HepG2 (cell line): ENCODE data around the gene LCAT. TPM values are rescaled to one million over a fixed set of nuclear protein-coding genes. Genes with fewer than 3 reads are reported as not detected.

Experiments
- BRD4 ChIP-seq: sonication (generic); formaldehyde crosslinking; IDR thresholded peaks from 2 replicates; pipeline ENCODE4 v1.4.0; 2020; ENCODE audit warnings: missing genetic modification reagents
- DZIP1 ChIP-seq: sonication (generic); formaldehyde crosslinking; IDR thresholded peaks from 2 replicates; pipeline ENCODE4 v1.5.0; 2020; ENCODE audit warnings: mild to moderate bottlenecking, missing genetic modification reagents
- FOXP4 ChIP-seq: sonication (generic); formaldehyde crosslinking; IDR thresholded peaks from 2 replicates; pipeline ENCODE4 v1.4.0; 2020; ENCODE audit warnings: missing genetic modification reagents
- LCORL ChIP-seq, 2 experiments: fragments of 450-650 bp in 1 of 2; sonication (generic) in 1 of 2; formaldehyde crosslinking in 1 of 2; IDR thresholded peaks; 2 replicates each; pipeline versions ENCODE4 v1.5.0 to v1.6.1; 2017 to 2020; ENCODE audit warnings: antibody characterized with exemption in 1 of 2, missing genetic modification reagents in 1 of 2
- SRSF9 ChIP-seq: fragments of 200-400 bp; formaldehyde crosslinking; IDR thresholded peaks from 2 replicates; pipeline ENCODE4 v1.6.1; 2018; ENCODE audit warnings: borderline replicate concordance, mild to moderate bottlenecking, low read depth, low read length; ENCODE audit not compliant: insufficient read depth, poor library complexity, severe bottlenecking
- ZFX ChIP-seq: sonication (generic); formaldehyde crosslinking; IDR thresholded peaks from 2 replicates; pipeline ENCODE4 v1.4.0; 2020; ENCODE audit warnings: mild to moderate bottlenecking, low read depth, missing genetic modification reagents, moderate library complexity
- ZHX2 ChIP-seq, 2 experiments: sonication (generic) in 1 of 2; formaldehyde crosslinking in 1 of 2; IDR thresholded peaks; 2 replicates each; pipeline versions ENCODE4 v1.6.1 to v1.9.0; 2014 to 2022; ENCODE audit warnings: antibody characterized with exemption in 1 of 2, borderline replicate concordance in 1 of 2, inconsistent platforms in 1 of 2, low read depth in 1 of 2, missing genetic modification reagents in 1 of 2
- ZNF143 ChIP-seq: sonication (generic); formaldehyde crosslinking; IDR thresholded peaks from 2 replicates; pipeline ENCODE4 v1.4.0; 2020; ENCODE audit warnings: missing genetic modification reagents
- ZNF253 ChIP-seq: sonication (generic); formaldehyde crosslinking; IDR thresholded peaks from 2 replicates; pipeline ENCODE4 v1.8.0; 2022; ENCODE audit warnings: mild to moderate bottlenecking, missing genetic modification reagents, borderline replicate concordance
- ZNF256 ChIP-seq: sonication (generic); formaldehyde crosslinking; conservative IDR thresholded peaks from 2 replicates; pipeline ENCODE4 v1.4.0; 2020; ENCODE audit warnings: missing genetic modification reagents
- ZNF343 ChIP-seq: sonication (generic); formaldehyde crosslinking; IDR thresholded peaks from 2 replicates; pipeline ENCODE4 v1.4.0; 2020; ENCODE audit warnings: mild to moderate bottlenecking, missing genetic modification reagents
- ZNF512 ChIP-seq: sonication (generic); formaldehyde crosslinking; IDR thresholded peaks from 2 replicates; pipeline ENCODE4 v1.4.0; 2020; ENCODE audit warnings: mild to moderate bottlenecking, missing genetic modification reagents
- ZNF672 ChIP-seq: sonication (generic); formaldehyde crosslinking; IDR thresholded peaks from 2 replicates; pipeline ENCODE4 v1.8.1; 2022; ENCODE audit warnings: missing genetic modification reagents
- ZNF674 ChIP-seq: sonication (generic); formaldehyde crosslinking; IDR thresholded peaks from 2 replicates; pipeline ENCODE4 v1.5.0; 2020; ENCODE audit warnings: low read depth, mild to moderate bottlenecking, missing genetic modification reagents
- ZNF878 ChIP-seq: sonication (generic); formaldehyde crosslinking; IDR thresholded peaks from 2 replicates; pipeline ENCODE4 v1.8.1; 2023; ENCODE audit warnings: mild to moderate bottlenecking, missing genetic modification reagents, moderate library complexity
- polyA plus RNA-seq, 8 experiments: library from polyadenylated mRNA; depleted of rRNA in 3 of 8; stranded (reverse) in 7 of 8; unstranded in 1 of 8; fragments of >200 nt; fragmentation: Illumina TruSeq in 4 of 8; extraction: Trizol in 4 of 8; gene quantifications; 2 replicates each; pipeline versions ENCODE4 v1.2.1 to v1.2.3, GENCODE V29; 2011 to 2016; ENCODE audit warnings: low read depth in 4 of 8, missing spikeins in 1 of 8, mixed read lengths in 1 of 8; ENCODE audit not compliant: insufficient read depth in 1 of 8
- total RNA-seq, 5 experiments: library from RNA; depleted of rRNA; stranded (reverse); fragments of >200 nt; fragmentation: Illumina TruSeq; extraction: Trizol; gene quantifications; 2 replicates each; pipeline ENCODE4 v1.2.3, GENCODE V29; 2016; ENCODE audit warnings: low read depth in 1 of 5

LCAT gene
- total and polyA plus RNA-seq, 2 of the 13 experiments (the other 11 are each of a cell fraction or from before 2014, with no cell fraction given) = 36.1 to 38.9 TPM

- TF ChIP-seq DZIP1 (CRISPR knock-in tag) (no peak), LCORL (IDR thresholded peaks at IDR 0.05) (no peak), LCORL (CRISPR knock-in tag; IDR thresholded peaks at IDR 0.05) (no peak), ZHX2 (IDR thresholded peaks at IDR 0.05; ENCODE audit: low read depth) (no peak), ZHX2 (CRISPR knock-in tag; IDR thresholded peaks at IDR 0.05; ENCODE audit: borderline replicate concordance) (no peak), ZNF512 (CRISPR knock-in tag) (no peak), ZNF878 (no peak), BRD4 (no peak), ZFX (peak; percentile 36), ZNF256 (no peak), ZNF672 (CRISPR knock-in tag) (no peak), ZNF253 (CRISPR knock-in tag) (no peak), ZNF674 (CRISPR knock-in tag) (no peak), FOXP4 (CRISPR knock-in tag) (no peak), ZNF343 (CRISPR knock-in tag) (no peak), SRSF9 (no peak), ZNF143 (CRISPR knock-in tag) (no peak; the same call in 1 of the 2 replicates)
Observed at GRCh38 chr16:67966549-67967182, 22.7 kb upstream of the LCAT start (continued).
